Activated CD4-positive, alpha-beta T cell treated with anti-CD3 and anti-CD28 coated beads, Interleukin-2, amount 50 U/mL, for 16 hours (primary cell): ENCODE measurements around the gene FNDC10.
"Not testable (repeated sequence)": the region's sequence is repeated elsewhere in the genome, so short reads cannot be mapped to it uniquely, and the experiment has no call there.

Experiments used
- DNase-seq: peaks from one replicate; pipeline ENCODE4 v3.0.0-alpha.2; 2020

The FNDC10 gene

DNA sequence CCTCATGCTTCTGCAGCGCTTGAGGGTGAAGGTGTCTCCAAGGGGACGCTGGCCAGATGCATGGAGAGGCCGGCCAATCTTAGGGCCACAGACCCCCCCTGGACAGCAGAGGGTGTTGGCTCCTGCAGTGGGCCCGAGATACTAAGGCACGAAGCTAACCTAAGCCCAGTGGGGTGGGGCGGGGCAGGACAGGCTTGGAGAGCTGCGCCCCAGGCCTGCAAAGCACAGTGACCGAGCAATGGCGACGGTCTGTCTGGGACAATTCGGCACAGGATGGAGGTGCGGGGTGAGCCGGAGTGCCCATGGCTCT lies 1.3 kb downstream of the FNDC10 start:
- no peak for DNase-seq

DNA sequence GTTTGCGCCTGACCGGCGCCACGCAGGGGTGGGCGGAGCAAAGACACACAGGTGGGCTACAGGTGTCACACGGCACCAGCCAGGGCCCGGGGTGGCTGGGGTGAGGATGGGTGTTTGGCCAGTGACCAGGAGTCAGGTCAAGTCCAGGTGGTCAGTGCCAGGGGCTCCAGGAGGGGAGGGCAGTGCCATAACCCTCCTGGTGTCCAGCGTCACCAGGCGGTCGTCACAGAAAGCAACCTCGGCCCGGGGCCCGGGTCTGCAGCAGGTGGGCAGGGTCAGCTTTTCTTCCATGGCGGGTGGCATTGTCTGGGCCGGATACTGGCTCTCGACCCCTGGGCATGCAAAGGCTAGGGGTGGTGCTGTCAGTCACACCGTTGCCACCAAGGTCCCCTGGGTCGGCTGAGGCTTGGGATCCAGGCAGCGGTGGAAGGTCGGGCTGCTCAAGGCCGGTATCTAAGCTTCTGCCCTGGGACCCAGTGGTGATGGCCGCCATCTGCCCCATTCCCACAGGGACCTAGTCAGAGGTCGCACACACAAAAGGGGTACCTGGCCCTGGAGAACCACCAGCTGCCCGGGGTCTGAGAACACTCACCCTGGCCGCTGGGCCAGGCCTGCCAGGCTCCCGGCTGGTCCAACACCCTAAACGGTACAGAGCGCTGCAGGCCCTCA lies 1.8 kb downstream of the FNDC10 start:
- no peak for DNase-seq

DNA sequence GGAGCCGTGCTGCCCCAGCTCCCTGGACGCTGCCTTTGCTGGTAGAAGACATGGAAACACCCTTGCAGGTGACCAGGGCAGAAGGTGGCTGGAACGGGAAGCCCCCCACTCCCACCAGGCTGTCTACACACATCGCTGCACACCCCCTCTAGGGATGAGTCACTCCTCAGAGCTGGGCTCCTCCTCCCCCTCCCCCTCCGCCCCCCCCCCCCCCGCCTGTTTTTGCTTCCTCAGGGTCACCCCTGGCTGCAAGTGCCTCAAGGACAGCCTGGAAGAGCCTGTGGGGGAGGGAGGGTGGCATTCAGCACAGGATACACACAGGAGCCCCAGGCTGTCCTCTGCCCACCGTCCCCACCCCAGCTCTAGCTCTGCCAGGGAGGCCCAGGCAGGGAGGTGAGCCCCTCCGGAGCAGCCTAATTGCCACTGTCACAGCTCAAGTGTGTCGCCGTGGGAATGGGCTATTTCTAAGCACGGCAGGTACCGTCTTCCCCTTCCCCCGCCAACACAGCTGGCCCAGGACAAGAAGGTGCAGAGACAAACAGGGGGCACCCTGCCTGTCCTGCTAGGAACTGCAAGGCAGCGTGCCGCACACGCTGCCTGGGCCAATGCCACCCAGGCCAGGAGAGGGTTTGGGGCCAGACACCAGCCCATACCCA lies 2.5 kb downstream of the FNDC10 start:
- no peak for DNase-seq

DNA sequence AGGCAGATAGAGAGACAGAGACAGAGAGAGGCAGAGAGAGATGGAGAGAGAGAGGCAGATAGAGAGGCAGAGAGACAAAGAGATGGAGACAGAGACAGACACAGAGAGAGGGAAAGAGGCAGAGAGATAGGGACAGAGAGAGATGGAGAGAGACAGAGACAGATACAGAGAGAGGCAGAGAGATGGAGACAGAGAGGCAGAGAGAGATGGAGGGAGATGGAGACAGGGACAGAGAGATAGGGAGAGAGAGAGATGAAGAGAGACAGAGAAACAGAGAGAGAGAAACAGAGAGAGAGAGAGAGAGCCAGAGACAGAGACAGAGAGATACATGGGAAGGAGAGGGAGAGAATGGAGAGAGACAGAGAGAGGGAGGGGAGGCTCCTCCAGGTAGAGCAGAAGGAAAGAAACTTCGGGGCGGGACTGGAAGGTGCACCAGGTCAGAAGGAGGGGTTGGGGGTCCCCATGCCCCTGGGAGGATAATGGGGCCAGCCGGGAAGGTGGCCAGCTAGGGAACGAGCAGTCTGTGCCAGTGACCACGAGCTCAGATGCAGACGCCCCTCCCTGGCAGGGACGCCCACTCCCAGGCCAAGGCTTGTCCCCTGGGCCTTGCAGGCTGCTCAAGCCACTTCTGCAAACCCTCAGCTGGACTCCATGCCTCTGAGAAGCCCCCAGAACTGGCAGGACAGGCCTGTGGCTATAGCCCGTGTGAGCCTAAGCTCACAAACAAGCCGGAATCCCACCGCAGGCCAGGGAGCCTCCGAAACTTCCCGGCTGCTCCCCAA lies 3.3 kb downstream of the FNDC10 start:
- no peak for DNase-seq

DNA sequence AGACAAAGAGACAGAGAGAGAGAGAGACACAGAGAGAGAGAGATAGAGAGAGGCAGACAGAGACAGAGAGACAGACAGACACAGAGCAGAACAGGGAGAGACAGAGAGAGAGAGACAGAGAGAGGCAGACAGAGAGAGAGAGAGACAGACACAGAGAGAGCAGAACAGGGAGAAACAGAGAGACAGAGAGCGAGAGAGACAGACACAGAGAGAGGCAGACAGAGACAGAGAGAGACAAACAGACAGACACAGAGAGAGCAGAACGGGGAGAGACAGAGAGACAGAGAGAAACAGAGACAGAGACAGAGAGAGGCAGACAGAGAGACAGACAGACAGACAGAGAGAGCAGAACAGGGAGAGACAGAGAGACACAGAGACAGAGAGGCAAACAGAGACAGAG lies 4.6 kb downstream of the FNDC10 start:
- DNase-seq: not testable (repeated sequence)

DNA sequence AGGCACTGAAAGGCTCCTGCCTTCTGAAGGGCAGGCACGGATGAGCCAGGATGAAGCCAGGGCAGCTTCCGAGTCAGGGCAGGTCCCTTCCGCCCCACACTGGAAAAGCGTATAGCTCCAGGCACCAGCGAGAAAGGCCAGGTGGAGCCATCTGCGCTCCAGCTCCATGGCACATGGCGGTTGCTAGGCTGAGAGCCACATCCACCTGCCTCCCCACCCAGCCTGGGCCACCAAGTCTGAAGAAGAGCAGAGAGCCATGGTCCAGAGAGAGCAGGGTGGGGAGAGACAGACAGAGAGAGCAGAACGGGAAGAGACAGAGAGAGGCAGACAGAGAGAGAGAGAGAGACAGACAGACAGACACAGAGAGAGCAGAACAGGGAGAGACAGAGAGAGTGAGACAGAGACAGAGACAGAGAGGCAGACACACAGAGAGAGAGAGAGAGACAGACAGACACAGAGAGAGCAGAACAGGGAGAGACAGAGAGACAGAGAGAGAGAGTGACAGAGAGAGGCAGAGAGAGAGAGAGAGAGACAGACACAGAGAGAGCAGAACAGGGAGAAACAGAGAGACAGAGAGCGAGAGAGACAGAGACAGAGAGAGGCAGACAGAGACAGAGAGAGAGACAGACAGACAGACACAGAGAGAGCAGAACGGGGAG lies 5.2 kb downstream of the FNDC10 start:
- no peak for DNase-seq

DNA sequence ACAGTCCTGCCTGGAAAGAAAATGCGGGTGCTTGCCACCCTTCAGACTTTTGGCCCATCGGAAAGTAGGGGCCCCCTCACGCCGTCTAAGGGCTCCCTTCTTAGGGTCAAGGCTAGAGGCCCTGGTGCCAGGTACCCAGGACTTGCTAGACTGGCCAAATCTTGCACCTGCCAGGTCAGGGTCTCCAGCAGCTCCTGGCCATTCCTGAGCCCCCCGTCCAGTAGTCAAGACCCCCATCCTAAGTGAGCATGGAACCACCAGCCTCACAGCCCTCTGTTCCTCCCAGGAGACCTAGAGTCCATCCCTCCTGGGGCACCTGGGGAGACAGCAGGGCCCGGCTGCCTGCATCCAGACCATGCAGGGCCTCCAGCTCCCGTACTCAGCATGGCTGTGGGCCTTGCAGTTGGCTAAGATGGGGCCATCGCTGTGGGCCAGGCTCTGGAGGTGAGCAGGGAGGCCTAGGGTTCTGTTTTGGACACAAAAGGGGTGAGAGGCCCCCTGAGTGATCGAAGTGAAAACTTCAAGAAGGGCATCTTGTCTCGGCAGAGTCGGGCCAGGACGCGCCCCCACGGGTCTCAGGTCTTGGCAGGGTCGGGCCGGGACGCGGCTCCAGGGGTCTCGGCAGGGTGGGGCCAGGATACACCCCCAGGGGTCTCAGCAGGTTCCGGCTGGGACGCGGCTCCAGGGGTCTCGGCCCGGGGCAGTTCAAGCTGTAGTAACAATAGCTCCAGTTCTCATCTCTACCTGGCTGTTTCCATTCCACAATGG lies 5.9 kb downstream of the FNDC10 start:
- DNase-seq: no peak

DNA sequence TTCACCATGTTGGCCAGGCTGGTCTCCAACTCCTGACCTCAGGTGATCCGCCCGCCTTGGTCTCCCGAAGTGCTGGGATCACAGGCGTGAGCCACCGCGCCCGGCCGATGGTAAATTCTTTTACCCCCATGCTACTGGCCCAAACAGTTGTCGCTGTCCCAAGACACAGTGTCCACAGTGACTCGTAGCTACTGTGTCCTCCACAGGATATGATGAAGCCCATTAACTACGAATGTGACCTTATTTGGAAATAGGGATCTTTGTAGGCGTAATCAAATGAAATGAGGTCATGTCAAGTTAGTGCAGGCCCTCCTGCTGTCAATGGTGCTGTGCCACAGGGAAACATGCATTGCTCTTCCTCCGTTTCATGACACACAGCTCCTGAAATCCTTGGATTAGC lies 8.5 kb downstream of the FNDC10 start:
- DNase-seq: no peak

DNA sequence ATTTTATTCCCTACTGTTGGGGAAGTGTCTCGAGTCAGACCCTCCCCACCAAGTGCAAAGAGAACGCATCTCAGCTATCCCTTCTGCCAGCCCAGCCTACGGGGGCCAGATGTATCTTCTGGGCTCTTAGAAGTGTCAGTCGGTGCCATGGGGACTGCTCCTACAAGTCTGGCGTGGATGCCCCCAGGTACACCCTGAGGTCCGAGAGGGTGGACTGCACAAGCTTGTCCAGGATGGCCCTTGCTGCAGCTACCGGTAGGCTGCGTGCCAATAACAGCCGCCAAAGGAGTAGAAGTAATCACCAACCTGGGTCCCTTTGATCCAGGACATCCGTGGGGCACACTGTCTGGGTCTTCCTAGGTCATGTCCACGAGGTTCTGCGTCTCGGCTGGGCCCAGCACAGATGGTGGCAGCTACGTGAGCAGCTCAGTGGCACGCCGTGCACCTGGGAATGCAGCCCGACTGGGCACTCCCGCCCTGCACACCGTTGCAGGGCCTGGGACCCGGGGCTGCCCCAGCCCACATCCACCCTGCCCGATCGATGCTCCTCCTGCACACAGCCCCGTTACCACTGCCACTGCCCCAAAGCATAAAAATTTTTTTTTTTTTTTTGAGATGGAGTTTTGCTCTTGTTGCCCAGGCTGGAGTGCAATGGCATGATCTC lies 16.5 kb downstream of the FNDC10 start:
- no peak for DNase-seq

DNA sequence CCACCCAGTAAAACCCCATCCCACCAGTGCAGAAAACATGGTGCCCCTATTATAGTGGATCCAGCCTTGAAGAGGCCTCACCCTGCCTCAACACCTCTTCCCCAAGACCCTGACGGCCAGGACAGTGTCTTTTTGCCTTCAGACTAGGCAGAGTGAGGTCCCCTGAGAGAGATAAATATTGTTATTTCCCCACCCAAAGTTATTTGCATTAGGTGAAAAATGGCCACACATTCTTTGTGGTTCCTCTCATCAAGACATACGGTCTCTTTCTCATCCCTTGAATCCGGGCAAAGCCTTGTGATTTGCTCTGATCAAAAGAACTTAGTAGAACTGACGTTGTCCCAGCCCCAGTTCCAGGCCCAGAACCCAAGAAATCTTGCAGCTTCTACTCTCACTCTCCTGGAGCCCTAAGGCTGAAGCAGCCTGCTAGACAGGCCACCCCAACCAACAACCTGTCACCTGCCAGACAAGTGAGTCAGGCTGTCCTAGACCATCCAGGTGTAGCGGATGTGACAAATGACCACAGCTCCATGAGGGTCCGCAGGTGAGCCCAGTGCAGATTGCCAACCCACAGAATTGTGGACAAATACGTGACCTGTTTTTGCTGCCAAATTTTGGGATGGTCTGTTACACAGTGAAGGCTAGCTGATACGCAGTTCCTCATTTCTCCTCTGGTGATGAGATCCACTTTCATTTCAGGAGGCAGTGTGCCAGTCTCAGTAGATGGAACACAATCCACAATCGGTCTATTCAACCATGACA lies 17.2 kb downstream of the FNDC10 start:
- DNase-seq: no peak

DNA sequence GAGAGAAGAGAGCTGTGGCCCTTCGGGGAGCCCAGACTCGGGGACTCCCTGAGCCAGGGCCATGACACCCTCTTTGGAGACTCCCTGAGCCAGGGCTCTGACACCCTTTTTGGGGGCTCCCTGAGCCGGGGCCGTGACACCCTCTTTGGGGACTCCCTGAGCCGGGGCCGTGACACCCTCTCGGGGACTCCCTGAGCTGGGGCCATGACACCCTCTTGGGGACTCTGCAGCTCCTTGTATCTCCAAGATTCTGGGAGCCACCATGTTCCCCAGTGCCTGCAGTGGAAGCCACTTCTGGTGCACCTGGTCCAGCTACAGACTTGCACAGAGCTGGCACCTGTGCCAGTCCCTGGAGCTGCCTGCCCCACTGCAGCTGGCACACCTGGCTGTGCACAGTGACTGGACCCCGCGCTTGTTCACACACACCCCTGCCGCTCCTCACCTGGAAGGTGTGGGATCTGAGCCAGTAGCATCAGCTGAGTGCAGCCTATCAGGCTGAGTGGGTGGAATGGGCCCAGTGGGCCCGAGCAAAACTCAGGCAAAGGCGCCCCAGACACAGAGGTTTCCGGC lies 21.5 kb downstream of the FNDC10 start:
- DNase-seq: no peak

DNA sequence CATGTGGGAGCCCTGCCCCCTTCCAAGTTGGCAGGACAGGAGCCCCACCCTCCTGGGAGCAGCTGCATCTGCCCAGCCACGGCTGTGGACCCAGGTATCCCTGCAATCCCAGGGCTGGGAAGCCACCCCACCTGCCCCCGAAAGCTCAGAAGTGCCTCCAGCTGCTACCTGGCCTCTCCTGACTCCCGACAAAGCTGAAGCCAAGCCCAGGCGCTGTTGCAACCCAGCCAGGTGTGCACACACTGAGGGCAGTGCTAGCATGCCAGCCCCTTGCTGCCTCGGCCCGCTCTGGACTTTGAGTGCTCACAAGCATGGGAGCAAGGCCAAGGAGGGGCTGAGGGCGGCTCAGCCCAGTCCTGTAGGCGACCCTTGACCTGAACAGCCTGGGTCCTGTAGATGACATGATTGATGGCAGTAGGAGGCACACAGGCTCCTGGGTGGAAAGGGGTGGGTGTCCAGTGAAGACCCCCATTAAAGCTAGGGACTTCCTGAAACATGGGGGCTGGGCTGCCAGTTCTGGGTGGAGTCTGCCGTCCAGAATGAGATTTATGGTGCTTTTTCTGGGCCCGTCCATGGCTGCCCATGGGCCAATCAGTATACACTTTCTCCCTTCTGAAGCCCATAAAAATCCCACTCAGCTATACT lies 22.4 kb downstream of the FNDC10 start:
- DNase-seq: no peak

DNA sequence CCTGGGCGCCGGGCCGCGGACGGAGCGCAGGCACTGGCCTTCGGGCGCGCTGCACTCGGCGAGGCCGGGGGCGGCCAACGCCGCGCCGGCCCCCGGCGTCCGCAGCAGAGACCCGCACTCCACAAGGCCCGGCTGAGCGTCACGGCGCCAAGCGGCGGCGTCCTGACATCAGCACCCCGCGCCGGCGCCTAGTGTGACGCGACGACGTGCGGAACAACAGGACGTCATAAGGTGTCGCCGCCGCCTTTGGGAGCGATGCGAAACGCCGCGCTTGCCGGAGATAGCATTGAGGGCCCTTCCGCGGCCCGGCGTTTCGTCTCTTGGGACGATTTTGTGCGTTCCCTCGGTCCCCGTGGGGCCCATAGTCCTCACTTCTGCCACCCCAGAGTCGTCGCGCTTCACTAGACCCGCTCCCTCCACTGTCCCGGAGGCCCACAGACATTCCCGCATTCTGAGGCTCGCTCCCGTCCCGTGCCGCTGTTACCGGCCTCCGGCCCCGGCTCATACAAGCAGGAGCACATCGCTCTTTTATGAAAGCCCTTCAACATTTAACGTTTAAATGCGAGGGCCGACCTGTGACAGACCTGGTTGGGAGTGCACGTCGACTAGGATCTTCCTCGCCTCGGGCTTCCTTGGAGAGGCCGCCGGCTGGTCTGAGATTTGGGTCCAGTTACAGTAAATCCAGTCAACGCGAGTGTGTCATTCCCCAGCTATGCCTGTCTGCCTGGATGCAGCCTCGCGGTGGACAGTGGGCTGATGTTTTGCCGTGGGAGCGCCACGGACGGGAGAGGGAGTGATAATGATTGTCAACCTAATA lies 25.0 kb downstream of the FNDC10 start, which contains the start of gene SSU72:
TSS of gene SSU72 (minus strand) at position 143 of the 817 bp plus-strand sequence. CDS start 306 bp downstream, outside the sequence.
- DNase-seq: peak; percentile 94

DNA sequence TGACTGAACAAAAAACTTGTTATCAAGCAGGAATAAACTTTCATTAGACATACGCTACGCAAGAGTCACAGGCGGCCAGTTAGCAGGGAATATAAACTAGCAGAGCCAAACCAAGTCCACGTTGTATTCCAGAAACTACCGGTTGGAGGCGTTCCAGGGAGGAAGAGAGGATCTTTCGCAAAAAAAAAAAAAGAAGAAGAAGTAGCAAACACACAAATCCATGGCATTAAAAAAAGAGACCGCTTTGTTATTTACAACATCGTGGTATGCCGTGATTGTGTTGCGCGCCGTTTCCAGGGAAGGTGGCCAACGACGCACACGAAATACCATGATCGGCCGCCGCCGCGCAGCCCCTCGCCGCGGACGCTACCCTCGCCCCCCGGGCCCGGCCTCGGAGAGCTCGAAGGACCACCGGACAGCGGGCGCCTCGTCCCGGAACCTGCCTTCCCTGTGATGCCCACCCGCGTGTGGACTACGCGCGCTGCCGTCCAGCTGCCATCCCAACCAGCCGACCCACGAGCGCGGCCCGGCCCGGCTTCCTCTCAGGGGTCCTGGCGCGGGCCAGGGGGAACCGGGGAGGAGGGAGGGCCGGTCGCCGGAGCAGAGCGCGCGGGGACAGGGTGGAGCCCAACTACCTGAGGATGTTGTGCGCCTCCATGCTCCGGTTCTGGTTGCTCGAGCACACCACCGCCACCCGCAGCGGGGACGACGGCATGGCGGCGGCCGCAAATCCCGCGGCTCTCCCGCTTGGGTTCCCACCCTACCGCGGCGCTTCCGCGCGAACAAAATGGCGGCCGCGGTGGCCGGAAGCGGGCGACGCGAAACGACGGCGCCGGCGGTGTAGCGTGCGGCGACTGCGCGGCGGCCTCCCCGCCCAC lies 25.9 kb downstream of the FNDC10 start:
- peak; percentile 62 for DNase-seq

DNA sequence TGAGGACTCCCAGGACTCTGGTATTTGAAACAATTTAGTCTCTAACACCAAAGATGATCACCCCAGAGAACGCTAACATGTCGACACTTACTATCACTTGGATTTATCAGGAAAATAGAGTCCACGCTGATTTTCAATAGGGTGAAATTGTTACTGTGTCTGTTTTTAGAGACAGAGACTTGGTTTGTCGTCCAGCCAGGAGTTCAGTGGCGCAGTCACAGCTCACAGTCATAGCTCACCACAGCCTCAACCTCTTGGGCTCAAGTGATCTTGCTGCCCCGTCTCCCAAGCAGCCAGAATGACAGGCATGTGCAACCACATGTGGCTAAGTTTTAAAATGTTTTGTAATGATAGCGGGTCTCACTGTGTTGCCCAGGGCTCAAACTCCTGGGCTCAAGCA lies 30.6 kb downstream of the FNDC10 start:
- DNase-seq: no peak

DNA sequence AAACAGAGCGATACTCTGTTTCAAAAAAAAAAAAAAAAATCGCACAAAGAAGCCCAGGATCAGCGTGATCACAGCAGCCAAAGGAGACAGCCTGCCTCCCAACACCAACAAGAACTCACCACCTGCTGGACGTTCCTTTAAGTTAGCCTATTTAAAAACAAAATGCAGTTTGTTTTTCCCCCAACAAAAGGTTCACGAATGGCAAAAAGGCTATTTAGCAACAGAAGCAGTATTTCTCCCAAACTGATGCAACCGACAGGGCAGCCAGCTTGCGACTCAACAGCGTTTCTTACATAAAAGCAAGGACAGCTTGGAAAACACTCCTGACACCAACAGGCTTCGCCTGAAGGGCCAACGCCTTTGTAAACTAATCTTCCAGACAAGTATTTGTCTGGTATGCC lies 32.0 kb downstream of the FNDC10 start:
- no peak for DNase-seq

DNA sequence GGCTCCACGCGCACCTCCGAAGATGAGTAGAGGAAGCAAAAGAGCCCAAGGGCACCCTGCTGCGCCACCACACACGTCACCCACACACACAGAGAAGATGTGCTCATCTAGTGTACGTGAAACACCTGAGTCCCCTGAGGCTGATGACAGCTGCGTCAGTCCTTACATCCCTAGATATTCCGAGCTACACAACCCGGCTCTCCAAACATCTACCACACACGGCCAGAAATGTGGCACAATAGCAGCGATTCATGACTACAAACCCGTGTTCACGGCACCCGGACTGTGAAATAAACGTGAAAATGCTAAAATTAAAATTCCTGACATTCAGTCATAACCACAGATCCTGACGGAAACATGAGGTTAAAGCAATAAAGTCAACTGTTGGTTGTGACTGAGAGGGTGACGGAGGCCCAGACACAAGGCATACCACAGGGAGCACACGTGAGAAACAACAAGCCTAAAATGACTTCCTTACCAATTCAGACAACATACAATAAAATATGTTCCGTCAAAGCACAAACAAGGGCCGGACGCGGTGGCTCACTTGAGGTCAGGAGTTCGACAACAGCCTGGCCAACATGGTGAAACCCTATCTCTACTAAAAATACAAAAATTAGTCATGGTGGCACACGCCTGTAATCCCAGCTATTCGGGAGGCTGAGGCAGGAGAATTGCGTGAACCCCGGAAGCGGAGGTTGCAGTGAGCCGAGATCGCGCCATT lies 32.6 kb downstream of the FNDC10 start:
- DNase-seq: no peak

DNA sequence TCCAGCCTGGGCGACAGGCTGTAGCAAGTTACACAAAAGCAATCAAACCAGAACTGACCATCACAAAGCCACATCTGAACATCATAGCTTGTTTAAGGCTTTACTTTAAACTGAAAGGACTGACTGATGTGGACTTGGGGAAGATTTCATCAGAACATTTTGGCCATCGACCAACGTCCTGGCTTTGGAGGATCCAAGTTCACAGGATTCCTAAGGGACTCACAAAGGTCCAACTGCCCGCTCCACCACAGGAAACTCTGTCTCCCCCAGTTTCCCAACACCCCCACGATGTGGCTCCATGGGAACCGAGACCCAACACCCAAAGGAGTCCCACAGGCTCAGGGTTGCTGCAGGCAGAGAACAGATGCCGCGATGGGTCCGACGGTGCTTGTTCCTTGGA lies 34.6 kb downstream of the FNDC10 start:
- no peak for DNase-seq
